ENCODE results near the gene AP5S1. TPM values are rescaled to one million over a fixed set of nuclear protein-coding genes. Genes with fewer than 3 reads are reported as not detected.

The AP5S1 gene
- total and polyA plus RNA-seq, 2 of the 4 experiments (the other 2 are of a cell fraction): 10.1 to 11.7 TPM

DNA sequence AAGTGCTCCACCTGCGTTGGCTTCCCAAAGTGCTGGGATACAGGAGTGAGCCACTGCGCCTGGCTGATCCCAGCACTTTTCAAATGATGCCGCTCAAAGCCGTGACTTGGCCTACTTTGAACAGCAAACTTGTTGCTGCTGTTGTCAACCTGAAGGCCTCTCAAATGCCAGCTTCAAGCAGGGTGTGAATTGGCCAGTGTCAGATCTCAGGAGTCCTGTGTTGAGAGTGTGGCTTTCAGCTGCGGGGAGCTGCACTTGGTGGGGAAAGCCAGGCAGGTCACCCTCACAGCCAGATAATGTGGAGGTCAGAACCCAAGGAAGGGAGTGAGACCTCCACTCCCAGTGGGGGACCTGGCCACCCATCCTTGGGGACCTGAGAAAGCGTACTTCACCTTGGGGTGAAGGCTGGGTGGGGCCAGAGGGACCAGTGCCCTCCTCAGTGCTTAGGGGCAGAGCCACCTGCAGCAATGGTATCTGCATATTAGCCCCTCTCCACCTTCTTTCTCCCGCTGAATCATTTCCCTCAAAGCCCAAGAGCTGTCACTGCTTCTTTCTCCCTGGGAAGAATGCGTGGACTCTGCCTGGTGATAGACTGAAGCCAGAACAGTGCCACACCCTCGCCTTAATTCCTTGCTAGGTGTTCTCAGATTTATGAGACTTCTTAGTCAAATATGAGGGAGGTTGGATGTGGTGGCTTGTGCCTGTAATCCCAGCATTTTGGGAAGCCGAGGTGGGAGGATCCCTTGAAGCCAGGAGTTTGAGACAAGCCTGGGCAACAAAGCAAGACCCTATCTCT, 49.7 kb downstream of the AP5S1 start (continued):
- no peak for TF ChIP-seq CEBPB (IDR thresholded peaks at IDR 0.05; ENCODE audit: low read depth, low read length)

DNA sequence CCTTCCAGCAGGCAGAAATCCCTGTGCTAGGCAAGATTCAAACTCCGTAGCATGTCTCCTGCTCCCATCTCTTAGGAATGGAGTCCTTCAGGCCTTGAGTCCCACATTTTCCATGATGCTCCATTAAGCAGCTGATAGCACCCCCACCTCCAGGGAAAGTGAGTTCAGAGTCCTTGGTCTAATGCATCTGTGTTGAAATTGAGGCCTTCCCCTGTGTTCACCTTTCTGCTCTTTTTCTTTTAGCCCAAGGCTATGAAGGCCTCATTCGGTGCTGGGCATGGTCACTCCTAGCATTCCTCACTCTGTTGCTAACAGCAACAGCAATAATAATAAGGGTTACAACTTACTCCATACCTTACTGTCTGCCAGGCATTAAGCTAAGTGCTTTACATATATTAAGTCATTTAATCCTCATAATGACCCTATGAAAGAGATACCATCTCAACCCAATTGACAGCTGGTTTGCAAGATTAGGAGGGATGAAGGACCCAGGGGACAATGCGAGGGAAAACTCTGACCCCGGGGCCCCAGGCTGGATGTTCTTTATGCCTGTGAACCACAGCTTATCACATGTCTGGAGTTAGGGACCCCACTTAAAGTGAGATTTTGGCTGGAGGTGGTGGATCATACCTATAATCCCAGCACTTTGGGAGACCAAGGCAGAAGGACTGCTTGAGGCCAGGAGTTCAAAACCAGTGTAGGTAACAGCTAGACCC, 51.4 kb downstream of the AP5S1 start:
- Histone ChIP-seq H2AK5ac (ENCODE audit: low read depth, low read length) (no peak overlapping the region), H4K91ac (ENCODE audit: insufficient read depth, low read depth, low read length) (no peak overlapping the region), H2BK5ac (ENCODE audit: low read depth, low read length, poor library complexity, severe bottlenecking) (no peak overlapping the region), H3K18ac (ENCODE audit: low read depth, low read length) (no peak overlapping the region), H4K20me1 (ENCODE audit: insufficient read depth, low read length) (peaks cover 9% of the 10 kb centered on the region; the same call in 1 of the 2 replicates), H2BK20ac (ENCODE audit: low read depth, low read length) (no peak overlapping the region), H2AK9ac (replicated peaks; ENCODE audit: low read depth, low read length, poor library complexity) (no peak overlapping the region), H3K23ac (ENCODE audit: low read depth, low read length) (no peak overlapping the region), H3K56ac (ENCODE audit: extremely low read depth, insufficient read depth, low read length) (no peak overlapping the region), H2AFZ (replicated peaks; ENCODE audit: low read length, poor library complexity) (no peak overlapping the region), H3K9ac (ENCODE audit: low read depth, low read length) (no peak overlapping the region), H3K4me3 (ENCODE audit: insufficient read depth, low read depth, low read length) (no peak overlapping the region), H2BK15ac (ENCODE audit: low read depth, low read length) (no peak overlapping the region), H3K79me1 (ENCODE audit: low read depth in 1 of 2, low read length in 2 of 2) (peaks cover 25 to 65% of the 10 kb centered on the region in 2 experiments), H3K4me1 (ENCODE audit: control insufficient read depth, insufficient read depth, low read length) (no peaks in the 10 kb centered on the region), H3K36me3 (ENCODE audit: control insufficient read depth, insufficient read depth, low read length) (peaks cover 44% of the 10 kb centered on the region), H3K4me2 (ENCODE audit: low read depth, low read length) (no peak overlapping the region), H4K8ac (ENCODE audit: low read depth in 2 of 2, low read length in 2 of 2) (no peak overlapping the region), H2BK120ac (ENCODE audit: low read depth, low read length) (no peak overlapping the region), H3K9me3 (ENCODE audit: control insufficient read depth, insufficient read depth, low read length) (no peaks in the 10 kb centered on the region), H3K27ac (ENCODE audit: insufficient read depth, low read length) (no peak overlapping the region), H3K9me1 (ENCODE audit: insufficient read depth, low read length) (peaks cover 24% of the 10 kb centered on the region), H3K4ac (ENCODE audit: low read depth, low read length) (no peak overlapping the region), H4K5ac (ENCODE audit: low read depth, low read length) (no peak overlapping the region), H3K14ac (replicated peaks; ENCODE audit: low read depth, low read length) (no peak overlapping the region), H3K27me3 (ENCODE audit: control insufficient read depth, insufficient read depth, low read length) (no peaks in the 10 kb centered on the region)
- whole genome bisulfite sequencing, 2 experiments (ENCODE audit: extremely low coverage in 2 of 2, insufficient read length in 1 of 2): no CpG with 5 or more reads among the region's 4 CpGs
- POLR2A ChIA-PET (ENCODE audit: unreplicated experiment): no interaction called here
- dilution Hi-C loops (cut with HindIII; ENCODE audit: low sequenced_read_pairs, unreplicated experiment): no loop called here
- DNase-seq (no peak), ATAC-seq (ENCODE audit: low read depth) (0 out of 2 replicates have a peak, but pooled peaks have one; percentile 5)
- CTCF ChIA-PET: no interaction called here
- no TSS peak for BruUV-seq (replicated peaks)
- intact Hi-C loops (cut with micrococcal nuclease): no loop called here
- TF ChIP-seq CEBPB (IDR thresholded peaks at IDR 0.05; ENCODE audit: low read depth, low read length): 0 out of 2 replicates have a peak, but pooled peaks have one; percentile 12
- TF ChIP-seq MXI1 (IDR thresholded peaks at IDR 0.05; ENCODE audit: borderline replicate concordance, low read depth, low read length): no peak
- no peak for TF ChIP-seq RAD21 (IDR thresholded peaks at IDR 0.05; ENCODE audit: low read length)
- in situ Hi-C loops (cut with MboI; ENCODE audit: low sequenced_read_pairs): no loop called here

Measured in IMR-90 (cell line).